ENCODE results near the gene SETD6.

DNA sequence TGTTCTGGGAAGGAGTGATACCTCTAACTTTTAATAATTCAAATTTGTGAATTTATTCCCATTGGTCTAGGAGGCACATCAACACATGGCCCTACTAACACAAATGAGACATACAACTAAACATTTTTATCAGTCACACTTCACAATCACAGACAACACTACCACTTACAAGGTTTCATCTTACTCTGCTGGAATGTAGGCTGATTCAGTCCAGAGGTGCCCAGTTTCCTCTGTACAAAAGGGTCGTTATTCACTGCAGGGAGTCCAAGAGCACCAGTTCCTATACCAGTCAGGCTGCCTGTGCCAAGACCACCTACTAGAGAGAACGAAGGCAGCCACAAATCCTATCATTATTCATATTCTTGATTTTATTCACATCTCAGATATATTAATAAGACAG lies 41.4 kb downstream of the SETD6 start:
- TF ChIP-seq POLR2A (IDR thresholded peaks at IDR 0.05; ENCODE audit: low read depth, low read length) (no peak), TAF1 (IDR thresholded peaks at IDR 0.05; ENCODE audit: low read depth, low read length) (no peak), POLR2AphosphoS5 (IDR thresholded peaks at IDR 0.05; ENCODE audit: low read depth, low read length) (no peak), POU2F2 (IDR thresholded peaks at IDR 0.05; ENCODE audit: low read depth, low read length) (no peak), PAX5 (IDR thresholded peaks at IDR 0.05; ENCODE audit: insufficient read depth, low read length, severe bottlenecking) (no peak), SPI1 (IDR thresholded peaks at IDR 0.05; ENCODE audit: low read depth, low read length) (no peak)

All from GM12891 (cell line).